M059J (cell line): ENCODE measurements around the gene TOGARAM2. TPM values are rescaled to one million over a fixed set of nuclear protein-coding genes. Genes with fewer than 3 reads are reported as not detected.

ENCODE experiments used
- DNase-seq: peaks from one replicate; pipeline ENCODE4 v3.0.0-alpha.2; 2012; ENCODE audit warnings: low read depth
- total RNA-seq: library from RNA; depleted of rRNA; stranded (reverse); fragments of >200 nt; shearing (Covaris generic); gene quantifications from 2 replicates; pipeline ENCODE4 v1.2.3, GENCODE V29; 2014

TOGARAM2 gene
- total RNA-seq, 1 experiment from 2014 or later, result not detected

- DNase-seq, result peak; percentile 26
Observed at GRCh38 chr2:29053223-29053622, 72.1 kb downstream of the TOGARAM2 start.

- DNase-seq, result peak; percentile 15
Observed at GRCh38 chr2:29053670-29054400, 72.7 kb downstream of the TOGARAM2 start.

DNA sequence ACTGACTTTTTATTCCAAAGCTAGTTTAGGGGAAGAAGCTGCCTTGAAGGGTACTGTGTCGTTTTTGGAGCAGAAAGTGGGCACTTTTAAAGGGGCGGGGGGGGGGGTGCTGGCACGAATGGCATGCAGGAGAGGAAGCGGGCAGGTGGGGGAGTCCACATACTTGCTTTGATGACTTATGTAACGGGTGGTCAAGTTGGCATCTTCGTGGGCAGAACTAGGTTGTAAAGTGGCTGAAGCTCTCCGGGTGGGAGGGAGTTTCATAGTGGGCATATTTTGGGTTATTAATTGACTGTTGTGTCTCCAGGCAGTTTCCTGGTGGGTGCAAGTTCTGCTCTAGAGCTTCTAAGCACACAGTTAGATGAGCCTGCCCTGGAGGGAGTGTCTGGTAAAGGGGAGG is 73.3 kb downstream of the TOGARAM2 start:
- no peak for DNase-seq

GRCh38 chr2:29055601-29056000 is 74.5 kb downstream of the TOGARAM2 start:
- DNase-seq, result no peak

DNA sequence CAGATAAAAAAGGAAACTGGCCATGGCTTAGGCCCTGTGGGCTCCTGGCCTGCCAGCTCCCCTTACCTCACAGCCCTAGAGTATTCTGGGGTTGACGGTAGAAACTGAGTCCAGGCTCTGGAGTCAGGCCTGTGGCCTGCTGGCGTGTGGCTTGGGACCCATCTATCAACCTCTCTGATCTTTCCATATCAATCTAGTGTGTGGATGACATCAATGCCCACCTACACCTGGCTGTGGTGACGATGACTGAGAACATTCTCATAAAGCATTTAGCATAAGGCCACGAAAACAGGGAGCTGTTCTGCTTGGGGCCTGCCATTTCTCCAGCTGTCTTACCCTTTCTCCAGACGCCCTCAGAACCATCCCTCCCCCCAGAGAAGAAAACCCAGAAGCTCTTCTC is 75.4 kb downstream of the TOGARAM2 start:
- no peak for DNase-seq

DNA sequence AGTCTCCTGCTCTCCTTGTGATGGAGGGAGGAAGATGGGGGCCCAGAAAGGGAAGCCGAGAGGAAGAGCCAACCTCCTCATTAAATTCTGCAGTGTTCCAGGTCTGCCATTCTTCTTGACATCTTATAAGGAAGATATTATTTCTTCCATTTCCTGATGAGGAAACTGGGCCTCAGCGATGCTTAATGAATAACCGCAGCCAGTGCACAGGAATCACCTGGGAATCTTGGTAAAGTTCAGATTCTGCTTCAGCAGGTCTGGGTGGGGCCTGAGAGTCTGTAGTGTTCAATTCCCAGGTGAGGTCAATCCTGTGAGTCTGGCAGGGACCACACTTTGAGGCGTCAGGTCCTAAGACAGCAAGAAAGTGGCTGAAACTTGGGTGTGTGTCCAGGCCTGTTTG is 75.9 kb downstream of the TOGARAM2 start:
- no peak for DNase-seq

- no peak for DNase-seq
Observed at GRCh38 chr2:29059624-29060023, 78.5 kb downstream of the TOGARAM2 start.

DNA sequence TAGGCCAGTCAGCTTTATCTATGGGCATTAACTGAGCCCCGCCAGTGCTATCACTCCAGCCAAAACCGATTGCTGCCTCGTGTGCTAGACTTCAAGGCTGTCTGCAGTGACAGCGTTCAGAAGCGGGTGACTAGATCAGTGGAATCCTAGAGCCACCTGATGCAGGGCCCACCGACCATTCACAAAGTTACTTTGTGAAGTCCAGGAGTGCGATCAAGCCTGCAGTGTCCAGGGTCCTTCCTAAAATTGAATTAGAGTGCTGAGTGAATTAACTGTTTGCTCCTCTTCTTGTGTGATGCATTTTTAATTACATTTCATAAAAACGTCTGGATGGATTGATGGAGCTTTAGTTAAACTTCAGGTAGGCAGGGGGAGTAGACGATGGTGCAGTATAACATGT is 79.3 kb downstream of the TOGARAM2 start:
- no peak for DNase-seq

DNA sequence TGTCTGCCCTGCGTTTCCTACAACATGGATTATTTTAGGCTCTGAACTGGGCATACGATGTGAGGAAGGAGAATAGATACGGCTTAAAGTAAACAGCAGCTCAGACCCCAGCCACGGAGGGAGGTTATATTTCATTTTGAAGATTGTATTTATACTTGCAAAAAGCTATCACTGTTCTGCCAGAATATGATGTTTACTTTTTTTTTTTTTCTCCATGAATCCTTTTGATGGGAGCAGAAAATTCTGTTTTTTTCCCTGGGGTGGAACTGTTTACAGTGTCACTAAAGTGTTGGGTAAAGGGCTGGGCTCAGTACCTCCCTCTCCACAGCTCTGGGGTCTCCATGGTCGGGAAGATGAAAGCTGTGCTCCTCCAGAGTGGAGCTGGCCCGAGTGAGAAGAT is 80.1 kb downstream of the TOGARAM2 start:
- no peak for DNase-seq

DNA sequence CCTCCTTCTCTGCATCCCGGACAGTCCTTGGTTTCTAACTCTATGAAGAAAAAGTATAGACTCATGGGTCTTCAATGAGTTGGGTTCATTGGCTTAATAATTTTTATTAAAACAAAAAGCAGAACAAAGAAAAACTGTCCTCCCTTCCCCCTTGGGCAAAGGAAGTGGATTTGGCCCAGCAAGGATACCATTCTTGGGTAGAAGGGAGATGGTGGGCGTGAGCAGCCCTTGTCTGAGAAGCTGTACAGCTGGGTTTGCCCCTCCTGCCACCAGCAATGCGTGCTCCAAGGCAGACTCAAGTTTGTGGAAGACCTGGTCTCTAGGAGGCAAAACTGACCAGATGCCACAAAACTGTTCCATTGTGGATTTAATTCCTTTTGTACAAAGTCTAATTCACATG is 80.5 kb downstream of the TOGARAM2 start:
- DNase-seq, result no peak

DNA sequence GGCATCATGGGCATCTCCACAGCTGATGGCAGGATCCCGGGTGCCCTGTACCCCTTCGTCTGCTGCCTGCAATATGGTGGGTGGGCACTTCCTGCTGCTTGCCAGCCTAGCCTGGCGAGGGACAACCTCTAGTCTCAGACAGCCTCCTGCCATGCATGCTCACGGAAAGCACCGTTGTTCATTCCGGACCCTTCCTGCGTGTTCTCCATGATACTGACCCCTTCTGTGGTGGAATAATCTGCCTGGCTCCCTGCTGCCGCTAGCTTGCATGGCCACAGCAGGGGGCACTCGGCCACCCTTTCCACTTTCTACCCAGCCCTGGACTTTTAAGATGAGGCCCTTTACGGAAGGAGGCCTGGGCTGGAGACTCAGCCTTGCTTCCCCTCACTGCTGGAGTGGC is 81.3 kb downstream of the TOGARAM2 start:
- DNase-seq, result no peak

- no peak for DNase-seq
Observed at GRCh38 chr2:29063056-29063455, 82.0 kb downstream of the TOGARAM2 start.

GRCh38 chr2:29063646-29064345 is 82.7 kb downstream of the TOGARAM2 start:
- DNase-seq, result no peak

- no peak for DNase-seq
Observed at GRCh38 chr2:29064346-29064715, 83.2 kb downstream of the TOGARAM2 start.

DNA sequence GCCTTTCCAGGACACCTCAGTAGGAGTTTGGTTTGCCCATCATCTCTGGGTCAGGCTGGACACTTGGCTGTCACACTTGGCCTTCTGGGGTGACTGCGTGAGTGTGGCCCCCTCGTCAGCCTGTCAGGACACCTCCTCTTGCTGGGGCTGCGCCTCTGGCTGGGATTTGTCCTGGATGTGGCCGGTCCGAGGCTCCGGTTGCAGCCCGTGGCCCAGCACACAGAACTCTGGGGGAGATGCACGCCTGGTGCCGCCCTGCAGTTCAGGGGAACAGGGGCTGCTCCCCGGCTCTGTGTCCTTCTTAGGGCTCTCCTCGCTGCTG is 83.6 kb downstream of the TOGARAM2 start:
- DNase-seq, result no peak

GRCh38 chr2:29065068-29065811 is 84.1 kb downstream of the TOGARAM2 start:
- no peak for DNase-seq

DNA sequence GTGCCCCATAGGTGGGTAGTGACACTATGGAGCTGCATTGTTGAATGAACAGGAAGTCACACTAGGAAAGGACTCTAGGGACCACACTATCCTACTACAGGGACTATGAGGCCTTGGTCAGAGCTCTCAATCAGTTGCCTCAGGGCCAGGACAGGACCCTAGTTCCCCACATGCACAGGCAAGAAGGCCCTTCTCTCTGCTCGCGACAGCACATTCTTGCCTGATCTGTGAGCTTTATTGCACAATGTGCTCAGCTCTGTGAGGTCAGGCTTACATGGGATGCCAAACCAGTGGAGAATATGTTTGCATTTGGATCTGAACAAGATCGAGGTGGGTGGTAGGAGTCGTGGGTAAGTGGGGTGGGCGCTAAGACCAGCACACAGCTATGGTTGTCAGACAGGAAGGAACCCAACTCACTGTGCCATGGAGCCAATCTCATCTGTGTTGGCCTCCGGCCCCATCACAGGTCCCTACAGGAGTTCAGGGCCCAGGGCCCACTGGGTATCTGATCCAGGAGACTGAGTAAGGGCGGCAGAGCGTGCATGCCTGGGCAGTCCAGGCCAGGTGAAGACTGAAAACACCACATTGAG is 85.3 kb downstream of the TOGARAM2 start:
- DNase-seq, result no peak

DNA sequence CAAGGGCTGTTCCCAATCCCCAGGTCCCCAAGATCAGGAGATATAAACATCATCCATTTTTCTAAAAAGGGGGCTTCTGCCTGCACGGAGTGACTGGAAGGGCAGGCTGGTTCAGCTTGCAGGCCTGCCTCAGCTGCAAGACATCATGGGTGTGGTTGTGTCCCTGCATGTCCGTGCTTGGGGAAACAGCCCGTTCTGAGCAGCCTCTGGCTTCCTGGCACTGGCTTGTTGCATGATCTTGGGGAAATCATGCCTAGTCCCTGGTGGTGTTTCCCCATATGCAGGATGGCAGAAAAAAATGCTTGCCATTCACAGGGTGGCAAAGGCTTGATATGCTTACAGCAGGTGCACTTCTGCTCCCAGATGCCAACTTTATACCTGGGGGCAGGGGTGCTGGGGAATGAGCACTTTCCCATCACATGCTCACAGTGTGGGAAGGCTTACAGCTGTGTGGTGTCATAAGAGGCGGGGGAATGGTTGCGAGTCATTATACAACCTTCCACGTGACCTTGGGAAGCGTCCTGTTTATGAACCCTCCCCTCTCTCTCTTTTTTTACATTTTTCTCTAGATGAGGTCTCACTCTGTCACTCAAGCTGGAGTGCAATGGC is 86.0 kb downstream of the TOGARAM2 start:
- DNase-seq, result no peak

GRCh38 chr2:29068513-29068912 is 87.4 kb downstream of the TOGARAM2 start:
- no peak for DNase-seq

DNA sequence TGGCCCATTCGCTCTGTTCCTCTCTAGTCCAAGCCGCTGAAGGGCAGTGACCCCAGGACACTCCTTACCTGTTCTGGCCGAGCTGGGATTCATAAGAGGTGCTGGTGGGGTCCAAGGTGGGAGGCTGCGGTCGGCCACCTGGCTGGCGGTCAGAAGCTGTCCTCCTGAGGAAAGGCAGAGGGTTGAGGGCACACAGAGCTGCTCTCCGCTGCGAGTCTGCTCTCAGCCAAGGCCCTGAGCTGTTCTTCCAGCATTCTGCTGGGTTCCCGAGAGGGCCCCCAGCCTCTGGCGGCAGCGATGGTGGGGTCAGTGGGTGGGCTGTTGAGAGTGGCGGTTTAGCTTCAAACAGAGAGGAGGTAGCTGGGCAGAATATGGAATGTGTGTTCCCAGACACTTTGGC is 89.4 kb downstream of the TOGARAM2 start:
- DNase-seq, result no peak

DNA sequence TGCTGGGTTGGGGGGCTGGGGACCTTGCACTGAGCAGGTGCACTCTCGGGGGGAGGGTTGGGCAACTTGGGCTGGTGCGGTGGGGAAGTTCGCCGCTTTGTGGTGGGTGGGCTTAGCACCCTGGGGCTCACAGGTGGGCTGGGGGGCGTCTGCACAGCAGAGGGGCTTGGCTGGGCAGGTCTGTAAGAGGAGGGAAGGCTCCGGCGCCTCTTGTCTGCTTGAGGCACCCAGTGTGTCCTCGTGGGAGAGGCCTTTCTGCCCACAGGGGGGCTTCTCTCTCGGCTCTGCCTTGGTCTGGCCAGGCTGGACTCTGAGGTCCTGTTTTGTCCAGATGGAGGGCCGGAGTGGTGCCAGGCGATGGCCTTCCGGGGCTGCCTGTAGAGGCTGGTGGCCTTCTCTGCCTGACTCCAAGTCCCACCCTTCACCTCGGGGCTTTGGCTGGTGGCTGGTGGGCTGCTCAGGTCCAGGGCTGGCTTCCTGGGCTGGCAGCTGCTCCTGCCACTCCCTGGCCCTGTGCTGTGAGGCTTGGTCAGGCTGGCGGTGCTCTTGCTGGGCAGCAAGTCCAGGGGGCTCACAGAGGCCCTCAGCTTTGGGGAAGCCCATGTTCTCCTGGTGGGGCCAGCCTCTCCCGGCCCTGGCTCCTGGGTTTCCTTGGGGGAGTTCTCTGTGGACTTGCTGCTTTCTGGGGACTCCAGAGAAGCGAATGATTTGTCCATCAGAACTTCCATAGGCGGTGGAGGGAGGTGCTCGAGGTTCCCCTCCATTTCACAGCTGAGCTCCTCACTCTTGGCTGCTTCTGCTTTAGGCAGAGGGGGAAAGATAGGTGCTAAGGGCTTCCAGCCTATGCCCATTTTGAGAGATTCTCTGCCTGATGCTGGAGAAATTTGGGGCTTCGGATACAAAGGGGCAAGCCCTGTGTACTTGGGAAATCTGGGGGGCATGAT is 90.2 kb downstream of the TOGARAM2 start:
- no peak for DNase-seq
